Heart left ventricle (tissue), 16 donors: ENCODE results near the gene FAM114A1. TPM values are rescaled to one million over a fixed set of nuclear protein-coding genes. Genes with fewer than 3 reads are reported as not detected.

Experiments used
- ATAC-seq, 4 donors: fragments of 200-7000 bp; cut with Tn5 transposase; one replicate each; pipeline ENCODE4 v1.9.1; 2020 to 2022; ENCODE audit warnings: moderate library complexity in 4 of 4, mild to moderate bottlenecking in 3 of 4, moderate number of reproducible peaks in 1 of 4
- DNase-seq, 5 donors: peaks; one replicate each; pipeline ENCODE4 v3.0.0-alpha.2; 2020
- H3K27ac ChIP-seq, 12 donors: fragments of 200-600 bp; sonication (generic) in 4 of 12; one replicate each; pipeline versions ENCODE4 v1.5.0 to v1.8.0; 2016 to 2022; ENCODE audit warnings: mild to moderate bottlenecking in 2 of 12
- H3K27me3 ChIP-seq, 9 donors: fragments of 200-600 bp; sonication (generic) in 2 of 9; one replicate each; pipeline versions ENCODE4 v1.5.1 to v1.8.0; 2016 to 2022; ENCODE audit warnings: mild to moderate bottlenecking in 3 of 9
- H3K36me3 ChIP-seq, 9 donors: fragments of 200-600 bp; sonication (generic) in 2 of 9; one replicate each; pipeline versions ENCODE4 v1.5.0 to v1.8.0; 2018 to 2022; ENCODE audit warnings: mild to moderate bottlenecking in 2 of 9
- H3K4me1 ChIP-seq, 12 donors: fragments of 200-600 bp; sonication (generic) in 4 of 12; one replicate each; pipeline versions ENCODE4 v1.5.0 to v1.8.0; 2016 to 2022; ENCODE audit warnings: mild to moderate bottlenecking in 3 of 12
- H3K4me3 ChIP-seq, 12 donors: fragments of 200-600 bp; sonication (generic) in 4 of 12; one replicate each; pipeline versions ENCODE4 v1.5.0 to v1.8.0; 2017 to 2022; ENCODE audit warnings: mild to moderate bottlenecking in 9 of 12, moderate library complexity in 4 of 12
- H3K9me3 ChIP-seq, 12 donors: fragments of 200-600 bp; sonication (generic) in 4 of 12; one replicate each; pipeline versions ENCODE4 v1.5.0 to v1.8.0; 2016 to 2022; ENCODE audit warnings: mild to moderate bottlenecking in 1 of 12
- CTCF ChIP-seq, 12 donors: fragments of 200-600 bp; sonication (generic) in 4 of 12; IDR thresholded peaks; one replicate each; pipeline versions ENCODE4 v1.5.0 to v1.8.0; 2018 to 2022; ENCODE audit warnings: antibody characterized with exemption in 12 of 12, mild to moderate bottlenecking in 5 of 12
- POLR2A ChIP-seq, 2 donors: fragments of 450-650 bp; IDR thresholded peaks; one replicate each; pipeline ENCODE4 v1.6.1; 2017; ENCODE audit warnings: antibody characterized with exemption in 2 of 2, mild to moderate bottlenecking in 2 of 2, moderate library complexity in 2 of 2
- WGBS, 4 donors: extraction: QIAGEN DNeasy Blood & Tissue Kit in 2 of 4; methylation state at CpG; one replicate each; pipeline versions ENCODE4 v1.1.5 to v1.1.7; 2013 to 2018; 5-methylcytosine and 5-hydroxymethylcytosine counted together
- intact Hi-C, 10 donors: fragments of 100-400 bp; cut with DNase I; formaldehyde crosslinking; loops; one replicate each; pipeline versions ENCODE4 v1.11.1 to v1.14.2; 2022
- polyA plus RNA-seq, 2 donors: library from polyadenylated mRNA; stranded (reverse); fragments of 200-250 nt; gene quantifications; one replicate each; pipeline ENCODE4 v1.2.3, GENCODE V29; 2013
- total RNA-seq, 9 donors: library from RNA; depleted of rRNA in 2 of 9; stranded (reverse); fragments of >200 nt in 2 of 9; fragmentation: NEBNext Ultra II Directional in 3 of 9; extraction: Animal tissue kit (Norgen Biotek cat#: 25700) in 3 of 9; gene quantifications; one replicate each; pipeline versions ENCODE4 v1.1.0 to v1.2.4, GENCODE V29; 2016 to 2023
- donor health status: ischemic (EF 13 %, LVEDD 7.1; RV severe dilation, severe dysfunction).
- donor health status: healthy with polysubstance abuse.
- donor health status: DM: no; HTN: yes; CAD: no.
- donor health status: DM: no; HTN: no; CAD: no.
- donor health status: ischemic (EF 25% LVEDD 6.9; RV normal size, moderate dysfunction).
- donor health status: ischemic (EF 25% LVEDD 5.7; RV mildly dilated, moderate dysfunction).
- donor health status: healthy.
- donor health status: DM: yes; HTN: yes; CAD: no.
- donor health status: ischemic (EF 35%, LVEDD 5.7; RV mildly dilated, moderate dysfunction).
- donor health status: nonischemic (EF 11% LVEDD 7.7; RV severe dilation, severe dysfunction).
- donor health status: DM: yes; HTN: yes; CAD: no.
- donor health status: PGD.
- donor health status: ischemic (EF 29% LVEDD 5.4; RV normal size, mild dysfunction).
- donor health status: nonischemic (EF 23%, LVEDD 6.1; RV moderate dilation, normal function).

FAM114A1 gene
- total and polyA plus RNA-seq, 11 donors, result 6.0 to 41.5 (median 23.2) TPM

- intact Hi-C loops, result loop anchor here in 1 of 10 donors (2.0 kb wide), 1 partner anchor 57 kb away; no protein-coding TSS in a partner anchor
- no peak overlapping the region for H3K27ac ChIP-seq
- WGBS, 4 donors, result 0 to 97% (median 67%) methylated on average over 1 of the region's 1 CpG
- H3K9me3 ChIP-seq, result no peaks in the 10 kb centered on the region
- no peak overlapping the region for H3K4me3 ChIP-seq
- no peaks in the 10 kb centered on the region for H3K36me3 ChIP-seq
- H3K27me3 ChIP-seq, result no peaks in the 10 kb centered on the region
- ATAC-seq (no peak), DNase-seq (no peak)
- TF ChIP-seq POLR2A (IDR thresholded peaks at IDR 0.05) (no peak), CTCF (IDR thresholded peaks at IDR 0.05) (no peak)
- peaks cover 0 to 14% (median 0%) of the 10 kb centered on the region in 12 donors for H3K4me1 ChIP-seq
Observed at GRCh38 chr4:38952017-38952416, 84.4 kb downstream of the FAM114A1 start.

- ATAC-seq, result no peak
Observed at GRCh38 chr4:38954727-38955126, 87.1 kb downstream of the FAM114A1 start.

GRCh38 chr4:38955957-38956356 lies 88.4 kb downstream of the FAM114A1 start:
- Histone ChIP-seq H3K4me1 (no peaks in the 10 kb centered on the region), H3K36me3 (no peaks in the 10 kb centered on the region), H3K9me3 (no peaks in the 10 kb centered on the region), H3K27me3 (no peaks in the 10 kb centered on the region), H3K27ac (no peak overlapping the region), H3K4me3 (no peak overlapping the region)
- WGBS, 4 donors, result 86 to 92% (median 88%) methylated on average over 4 of the region's 4 CpGs
- intact Hi-C loops, result no loop called here
- DNase-seq (no peak), ATAC-seq (no peak)
- no peak for TF ChIP-seq POLR2A (IDR thresholded peaks at IDR 0.05)
- TF ChIP-seq CTCF (IDR thresholded peaks at IDR 0.05), result no peak

More at GRCh38 chr4:38954727-38955126, 87.1 kb downstream of the FAM114A1 start:
- TF ChIP-seq CTCF (IDR thresholded peaks at IDR 0.05) (no peak), POLR2A (IDR thresholded peaks at IDR 0.05) (no peak)
- H3K27ac ChIP-seq, result no peak overlapping the region
- H3K9me3 ChIP-seq, result no peaks in the 10 kb centered on the region
- H3K36me3 ChIP-seq, result no peaks in the 10 kb centered on the region
- no peaks in the 10 kb centered on the region for H3K4me1 ChIP-seq
- DNase-seq, result no peak
- intact Hi-C loops, result no loop called here
- H3K4me3 ChIP-seq, result no peak overlapping the region
- H3K27me3 ChIP-seq, result no peaks in the 10 kb centered on the region

GRCh38 chr4:38957261-38957815 lies 89.7 kb downstream of the FAM114A1 start:
- Histone ChIP-seq H3K27me3 (no peaks in the 10 kb centered on the region), H3K4me1 (no peaks in the 10 kb centered on the region), H3K9me3 (no peaks in the 10 kb centered on the region), H3K4me3 (no peak overlapping the region), H3K36me3 (no peaks in the 10 kb centered on the region), H3K27ac (no peak overlapping the region)
- ATAC-seq (no peak), DNase-seq (no peak)
- intact Hi-C loops, result no loop called here
- 45 to 59% (median 50%) methylated on average over 5 of the region's 5 CpGs for WGBS, 4 donors
- TF ChIP-seq POLR2A (IDR thresholded peaks at IDR 0.05) (no peak), CTCF (IDR thresholded peaks at IDR 0.05) (no peak)
